Measurements from ENCODE around the gene SRP14.
"Not testable (repeated sequence)": the region's sequence is repeated elsewhere in the genome, so short reads cannot be mapped to it uniquely, and the experiment has no call there.

SRP14 gene

DNA sequence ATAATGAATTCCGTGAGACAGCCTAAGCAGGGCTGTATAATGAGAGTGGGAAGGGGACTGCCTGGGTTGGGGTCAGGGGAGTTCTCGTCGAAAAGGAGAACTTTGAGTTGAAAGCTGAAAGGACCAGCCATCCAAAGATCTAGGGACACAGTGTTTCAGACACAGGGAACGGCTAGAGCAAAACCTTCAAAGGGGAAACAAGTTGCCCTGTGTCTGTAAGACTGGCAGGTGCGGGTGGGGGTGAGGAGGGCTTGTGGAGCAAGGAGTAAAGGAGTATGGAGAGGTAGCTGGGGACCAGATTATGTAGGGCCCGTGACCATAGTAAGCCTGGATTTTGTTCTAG is 1.3 kb upstream of the SRP14 start:
- H3K27ac ChIP-seq = no peak overlapping the region
- TF ChIP-seq, protein P1, sequence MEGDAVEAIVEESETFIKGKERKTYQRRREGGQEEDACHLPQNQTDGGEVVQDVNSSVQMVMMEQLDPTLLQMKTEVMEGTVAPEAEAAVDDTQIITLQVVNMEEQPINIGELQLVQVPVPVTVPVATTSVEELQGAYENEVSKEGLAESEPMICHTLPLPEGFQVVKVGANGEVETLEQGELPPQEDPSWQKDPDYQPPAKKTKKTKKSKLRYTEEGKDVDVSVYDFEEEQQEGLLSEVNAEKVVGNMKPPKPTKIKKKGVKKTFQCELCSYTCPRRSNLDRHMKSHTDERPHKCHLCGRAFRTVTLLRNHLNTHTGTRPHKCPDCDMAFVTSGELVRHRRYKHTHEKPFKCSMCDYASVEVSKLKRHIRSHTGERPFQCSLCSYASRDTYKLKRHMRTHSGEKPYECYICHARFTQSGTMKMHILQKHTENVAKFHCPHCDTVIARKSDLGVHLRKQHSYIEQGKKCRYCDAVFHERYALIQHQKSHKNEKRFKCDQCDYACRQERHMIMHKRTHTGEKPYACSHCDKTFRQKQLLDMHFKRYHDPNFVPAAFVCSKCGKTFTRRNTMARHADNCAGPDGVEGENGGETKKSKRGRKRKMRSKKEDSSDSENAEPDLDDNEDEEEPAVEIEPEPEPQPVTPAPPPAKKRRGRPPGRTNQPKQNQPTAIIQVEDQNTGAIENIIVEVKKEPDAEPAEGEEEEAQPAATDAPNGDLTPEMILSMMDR (IDR thresholded peaks at IDR 0.05) = no peak

DNA sequence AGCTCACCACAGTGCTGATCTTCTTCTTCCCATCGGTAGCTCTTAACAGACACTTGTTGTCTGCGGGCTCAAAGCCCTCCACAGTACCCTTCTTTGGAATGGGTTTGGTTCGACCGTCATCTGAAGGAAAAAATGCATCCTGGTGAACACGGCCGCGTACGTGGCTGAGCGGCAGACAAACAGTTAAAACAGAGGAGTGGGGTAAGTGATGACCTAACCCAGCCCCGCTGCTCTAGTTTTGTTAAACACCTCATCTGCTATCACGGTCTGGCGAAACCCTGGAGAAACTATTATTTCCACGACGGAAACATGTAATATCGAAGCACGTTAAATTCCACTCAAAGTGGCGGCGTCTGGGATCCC is 725 bp downstream of the SRP14 start:
- H3K27ac ChIP-seq = peak overlapping the region; percentile 83
- no peak for TF ChIP-seq ZFX (IDR thresholded peaks at IDR 0.05; ENCODE audit: borderline replicate concordance)
- TF ChIP-seq, protein P1 (IDR thresholded peaks at IDR 0.05) = no peak

DNA sequence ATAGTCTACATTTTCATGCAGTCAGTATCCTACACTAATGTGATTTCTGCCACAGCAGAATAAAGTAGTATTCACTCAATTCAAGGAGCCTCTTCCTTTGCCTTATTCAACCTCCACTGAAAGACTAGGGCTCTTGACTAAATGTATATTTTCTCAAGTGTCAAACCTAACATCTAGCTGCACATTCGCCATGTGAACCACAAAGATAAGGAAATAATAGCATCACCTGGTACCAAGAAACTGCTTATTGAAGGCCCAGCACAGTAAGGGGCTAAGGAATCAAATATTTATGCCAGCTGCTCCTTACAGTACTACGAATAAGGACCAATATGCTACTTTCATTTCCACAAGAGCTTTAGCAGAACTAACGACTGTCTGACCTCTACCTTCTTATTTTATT is 1.3 kb downstream of the SRP14 start:
- no peak for TF ChIP-seq ZFX (IDR thresholded peaks at IDR 0.05; ENCODE audit: borderline replicate concordance)
- TF ChIP-seq, protein P1 (IDR thresholded peaks at IDR 0.05) = no peak
- H3K27ac ChIP-seq = peak overlapping the region; percentile 83; the same call in 1 of the 2 replicates

DNA sequence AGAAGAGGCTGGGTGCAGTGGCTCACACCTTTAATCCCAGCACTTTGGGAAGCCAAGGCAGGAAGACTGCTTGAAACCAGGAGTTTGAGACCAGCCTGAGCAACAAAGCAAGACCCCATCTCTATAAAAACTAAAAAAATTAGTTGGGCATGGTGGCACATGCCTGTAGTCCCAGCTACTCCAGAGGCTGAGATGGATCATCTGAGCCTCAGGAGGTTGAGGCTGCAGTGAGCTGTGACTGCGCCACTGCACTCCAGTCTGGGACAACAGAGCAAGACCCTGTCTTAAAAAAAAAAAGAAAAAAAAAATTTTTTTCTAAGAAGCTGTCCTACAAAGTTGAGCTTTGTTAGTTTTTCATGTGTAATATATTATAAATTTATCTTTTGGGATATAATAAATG is 3.8 kb downstream of the SRP14 start:
- not testable (repeated sequence) for H3K27ac ChIP-seq

DNA sequence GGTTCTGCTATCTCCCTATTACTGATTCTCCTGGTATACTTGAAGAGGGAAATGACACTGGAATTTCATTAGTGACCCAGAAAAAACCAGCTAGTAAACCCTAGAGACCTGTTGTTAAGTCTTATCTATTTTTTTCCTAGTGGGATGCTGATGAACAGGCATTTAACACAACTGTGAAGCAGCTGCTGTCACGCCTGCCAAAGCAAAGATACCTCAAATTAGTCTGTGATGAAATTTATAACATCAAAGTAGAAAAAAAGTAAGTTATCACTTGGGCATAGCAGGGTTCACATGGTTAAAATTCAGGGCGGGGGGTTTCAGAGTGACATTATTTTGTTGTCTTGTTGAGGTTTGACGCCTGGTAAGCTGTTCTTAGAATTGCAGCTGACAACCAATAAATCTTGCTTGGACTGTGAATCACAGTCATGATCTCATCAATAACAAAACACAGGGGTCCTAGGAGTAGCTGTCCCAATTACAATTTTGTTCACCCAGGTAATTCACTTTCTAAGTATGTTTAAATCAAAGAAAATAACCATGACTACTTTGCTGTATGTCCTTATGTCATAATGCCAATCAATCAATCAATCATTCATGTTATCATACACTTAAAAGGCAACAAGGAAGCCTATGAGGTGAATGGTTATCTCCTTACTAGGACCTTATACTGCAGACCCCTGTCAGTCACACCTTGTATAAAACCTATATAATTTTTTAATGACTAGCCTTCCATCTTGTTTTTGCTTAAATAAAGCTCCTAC is 4.6 kb downstream of the SRP14 start:
- TF ChIP-seq, protein P1 (IDR thresholded peaks at IDR 0.05) = no peak
- no peak for TF ChIP-seq ZFX (IDR thresholded peaks at IDR 0.05; ENCODE audit: borderline replicate concordance)
- H3K27ac ChIP-seq = no peak overlapping the region

DNA sequence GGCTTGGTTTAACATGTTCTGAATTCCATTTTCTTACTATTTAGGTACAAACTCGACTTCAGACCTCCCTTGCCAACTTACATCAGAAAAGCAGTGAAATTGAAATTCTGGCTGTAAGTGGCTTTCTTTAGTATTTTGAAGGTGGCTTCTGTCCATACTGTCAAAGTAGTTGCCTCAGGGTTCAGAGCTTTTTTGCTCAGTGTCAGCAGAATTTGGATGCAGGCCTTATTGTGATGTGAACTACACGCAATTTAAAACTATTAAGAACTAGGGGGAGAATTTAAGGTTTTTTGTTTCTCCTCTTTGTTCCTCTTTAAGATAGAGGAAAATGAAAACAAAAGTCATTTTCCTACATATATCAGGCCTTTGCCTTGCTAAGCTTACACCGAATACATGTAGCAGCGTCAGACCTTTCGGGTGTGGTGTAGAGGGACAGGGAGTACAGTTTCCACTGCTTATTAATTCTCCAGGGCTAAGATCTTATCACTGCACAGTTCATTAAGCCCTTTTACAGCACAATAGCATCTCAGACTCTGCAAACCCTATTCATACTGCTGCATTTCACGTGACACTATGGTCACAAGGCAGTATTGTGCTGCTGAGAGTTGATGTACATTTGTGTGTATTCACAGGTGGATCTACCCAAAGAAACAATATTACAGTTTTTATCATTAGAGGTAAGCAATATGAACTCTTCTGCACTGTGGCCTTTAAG is 6.7 kb downstream of the SRP14 start:
- H3K27ac ChIP-seq = peak overlapping the region; percentile 4; the same call in 1 of the 2 replicates
- TF ChIP-seq, protein P1 (IDR thresholded peaks at IDR 0.05) = no peak
- no peak for TF ChIP-seq ZFX (IDR thresholded peaks at IDR 0.05; ENCODE audit: borderline replicate concordance)

DNA sequence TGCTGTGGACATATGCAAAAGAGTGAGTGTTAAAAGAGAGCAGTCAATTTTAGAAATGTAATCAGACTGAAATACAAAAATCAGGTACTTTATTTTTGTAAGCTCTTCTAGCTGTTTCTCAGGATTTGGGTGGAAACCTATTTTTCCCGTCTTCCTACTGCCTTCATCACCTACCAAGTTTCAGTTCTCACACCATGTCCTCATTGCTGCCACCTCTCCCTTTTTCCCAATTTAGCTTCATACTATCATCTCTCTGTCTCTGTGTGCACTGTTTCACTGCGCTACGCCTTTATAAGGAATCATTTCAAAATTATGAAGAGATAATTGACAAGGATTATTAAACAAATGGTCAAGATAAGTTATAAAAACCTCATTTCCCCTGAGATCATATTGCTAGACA is 7.7 kb downstream of the SRP14 start:
- H3K27ac ChIP-seq = no peak overlapping the region
- TF ChIP-seq, protein P1 (IDR thresholded peaks at IDR 0.05) = no peak
- no peak for TF ChIP-seq ZFX (IDR thresholded peaks at IDR 0.05; ENCODE audit: borderline replicate concordance)
